ENCODE measurements around the gene SHOC2. TPM values are rescaled to one million over a fixed set of nuclear protein-coding genes. Genes with fewer than 3 reads are reported as not detected.
"Not testable (repeated sequence)": the region's sequence is repeated elsewhere in the genome, so short reads cannot be mapped to it uniquely, and the experiment has no call there.

Gene SHOC2
- total RNA-seq, 4 donors from 2014 or later = 38.6 to 124 (median 68.2) TPM

DNA sequence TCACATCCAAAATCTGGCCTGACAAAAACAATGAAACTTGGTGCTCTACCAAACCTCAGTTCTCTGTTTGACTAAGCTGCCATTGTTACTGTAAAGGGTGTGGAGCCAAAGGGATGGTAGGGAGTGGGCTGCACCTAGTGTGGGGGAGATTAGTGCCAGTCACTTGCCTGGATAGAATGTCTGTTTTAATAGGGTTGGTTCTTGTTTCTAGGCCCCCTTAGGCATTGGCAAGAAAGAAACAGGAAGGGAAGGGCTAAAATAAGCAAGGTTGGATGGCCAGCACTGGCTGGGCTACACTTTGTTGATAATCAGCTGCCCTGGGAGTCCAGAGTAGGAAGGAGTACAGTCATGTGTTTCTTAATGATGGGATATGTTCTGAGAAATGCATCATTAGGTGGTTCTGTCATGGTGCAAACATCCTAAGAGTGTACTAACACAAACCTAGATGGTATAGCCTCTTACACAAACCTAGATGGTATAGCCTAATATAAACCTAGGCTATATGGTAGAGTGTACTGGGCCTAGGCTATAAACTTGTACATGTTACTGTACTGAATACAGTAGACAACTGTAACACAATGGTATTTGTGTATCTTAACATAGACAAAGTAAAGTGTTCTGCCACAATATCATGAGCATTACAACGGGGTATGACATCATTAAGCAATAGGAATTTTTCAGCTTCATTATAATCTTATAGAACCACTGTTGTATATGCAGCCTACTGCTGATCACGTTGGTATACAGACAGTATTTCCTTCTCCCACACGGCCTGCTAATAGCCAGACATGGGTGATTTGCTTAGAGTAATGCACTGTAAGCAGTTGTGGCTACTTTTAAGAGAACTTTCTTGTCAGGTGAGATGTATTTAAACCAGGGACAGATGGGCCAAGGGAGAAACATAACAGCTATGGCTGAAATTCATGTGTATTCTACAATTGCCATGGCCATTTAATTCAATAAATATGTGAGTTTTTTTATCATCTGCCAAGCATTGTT lies 15.8 kb upstream of the SHOC2 start:
- Histone ChIP-seq H3K9me3 (no peaks in the 10 kb centered on the region), H3K36me3 (peaks cover 0 to 25% (median 0%) of the 10 kb centered on the region in 3 donors), H3K4me1 (no peaks in the 10 kb centered on the region), H3K4me3 (no peak overlapping the region), H3K27me3 (no peaks in the 10 kb centered on the region), H3K27ac (peak overlapping the region in 1 of 4 donors; percentile 15)
- no peak for TF ChIP-seq CTCF (IDR thresholded peaks at IDR 0.05)
- TF ChIP-seq POLR2A (IDR thresholded peaks at IDR 0.05) = no peak
- DNase-seq = no peak

DNA sequence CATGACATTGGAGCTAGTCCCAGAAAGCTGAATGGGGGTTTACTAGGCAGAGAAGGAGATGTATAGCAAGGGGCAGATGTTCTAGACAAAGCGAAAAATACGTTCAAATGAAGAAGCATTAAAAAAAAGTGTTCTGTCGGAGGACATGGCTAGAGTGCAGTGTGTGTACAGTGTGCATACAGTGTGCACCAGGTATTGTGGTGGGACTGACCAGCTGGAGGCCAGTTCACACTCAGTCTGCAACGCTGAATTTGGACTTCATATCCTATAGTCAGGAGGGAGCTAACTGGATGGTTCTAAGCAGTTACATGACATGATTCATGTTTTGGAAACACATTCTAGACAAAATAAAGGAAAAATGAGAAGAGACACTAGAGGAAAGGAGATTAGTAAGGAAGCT lies 9.3 kb upstream of the SHOC2 start:
- Histone ChIP-seq H3K36me3 (no peaks in the 10 kb centered on the region), H3K27me3 (no peaks in the 10 kb centered on the region), H3K4me1 (no peaks in the 10 kb centered on the region), H3K4me3 (no peak overlapping the region), H3K9me3 (no peaks in the 10 kb centered on the region), H3K27ac (no peak overlapping the region)
- DNase-seq = no peak
- TF ChIP-seq POLR2A (IDR thresholded peaks at IDR 0.05) (no peak), CTCF (IDR thresholded peaks at IDR 0.05) (no peak)

GRCh38 chr10:110912374-110912773 lies 7.0 kb upstream of the SHOC2 start:
- H3K4me1 ChIP-seq = peaks cover 0 to 1% (median 0%) of the 10 kb centered on the region in 4 donors
- no peak overlapping the region for H3K27ac ChIP-seq
- no peak for TF ChIP-seq CTCF (IDR thresholded peaks at IDR 0.05)
- no peak for TF ChIP-seq POLR2A (IDR thresholded peaks at IDR 0.05)
- no peaks in the 10 kb centered on the region for H3K27me3 ChIP-seq
- no peak overlapping the region for H3K4me3 ChIP-seq
- no peak for DNase-seq
- H3K36me3 ChIP-seq = no peaks in the 10 kb centered on the region
- no peaks in the 10 kb centered on the region for H3K9me3 ChIP-seq

- no peak for DNase-seq
- Histone ChIP-seq H3K36me3 (no peaks in the 10 kb centered on the region), H3K27me3 (no peaks in the 10 kb centered on the region), H3K27ac (no peak overlapping the region), H3K9me3 (no peaks in the 10 kb centered on the region), H3K4me1 (peaks cover 0 to 7% (median 0%) of the 10 kb centered on the region in 4 donors), H3K4me3 (no peak overlapping the region)
- TF ChIP-seq CTCF (IDR thresholded peaks at IDR 0.05) (no peak), POLR2A (IDR thresholded peaks at IDR 0.05) (no peak)
These were observed 5.0 kb upstream of the SHOC2 start for GRCh38 chr10:110914431-110914830.

GRCh38 chr10:110915035-110915434 lies 4.4 kb upstream of the SHOC2 start:
- no peaks in the 10 kb centered on the region for H3K36me3 ChIP-seq
- no peak overlapping the region for H3K4me3 ChIP-seq
- no peak for TF ChIP-seq CTCF (IDR thresholded peaks at IDR 0.05)
- TF ChIP-seq POLR2A (IDR thresholded peaks at IDR 0.05) = no peak
- H3K27me3 ChIP-seq = no peaks in the 10 kb centered on the region
- no peak overlapping the region for H3K27ac ChIP-seq
- no peak for DNase-seq
- H3K9me3 ChIP-seq = no peaks in the 10 kb centered on the region
- H3K4me1 ChIP-seq = peaks cover 0 to 7% (median 0%) of the 10 kb centered on the region in 4 donors

DNA sequence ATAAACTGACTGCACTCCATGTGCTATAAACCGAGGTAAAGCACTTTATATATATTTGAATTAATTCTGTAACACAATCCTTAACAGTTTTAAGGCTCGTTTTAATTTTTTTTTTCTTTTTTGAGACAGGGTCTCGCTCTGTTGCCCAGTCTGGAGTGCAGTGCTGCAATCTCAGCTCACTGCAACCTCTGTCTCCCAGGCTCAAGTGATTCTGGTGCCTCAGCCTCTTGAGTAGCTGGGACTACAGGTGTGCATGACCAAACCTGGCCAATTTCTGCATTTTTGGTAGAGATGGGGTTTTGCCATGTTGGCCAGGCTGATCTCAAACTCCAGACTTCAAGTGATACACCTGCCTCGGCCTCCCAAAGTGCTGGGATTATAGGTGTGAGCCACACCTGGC lies 3.8 kb upstream of the SHOC2 start:
- H3K27ac ChIP-seq, H3K36me3 ChIP-seq, H3K4me1 ChIP-seq: not testable (repeated sequence)

More for the DNA sequence above, 3.8 kb upstream of the SHOC2 start:
- DNase-seq, H3K4me3 ChIP-seq, H3K9me3 ChIP-seq, H3K27me3 ChIP-seq: not testable (repeated sequence)

All from Peyer's patch (tissue), 4 donors.